GM21526 (cell line): ENCODE results near the gene BLTP3B.

ENCODE experiments used
- ATAC-seq: cut with Tn5 transposase; IDR thresholded peaks from one replicate; pipeline ENCODE4 v1.9.1; 2021; ENCODE audit warnings: moderate library complexity; ENCODE audit not compliant: unreplicated experiment, low FRiP score

BLTP3B gene

DNA sequence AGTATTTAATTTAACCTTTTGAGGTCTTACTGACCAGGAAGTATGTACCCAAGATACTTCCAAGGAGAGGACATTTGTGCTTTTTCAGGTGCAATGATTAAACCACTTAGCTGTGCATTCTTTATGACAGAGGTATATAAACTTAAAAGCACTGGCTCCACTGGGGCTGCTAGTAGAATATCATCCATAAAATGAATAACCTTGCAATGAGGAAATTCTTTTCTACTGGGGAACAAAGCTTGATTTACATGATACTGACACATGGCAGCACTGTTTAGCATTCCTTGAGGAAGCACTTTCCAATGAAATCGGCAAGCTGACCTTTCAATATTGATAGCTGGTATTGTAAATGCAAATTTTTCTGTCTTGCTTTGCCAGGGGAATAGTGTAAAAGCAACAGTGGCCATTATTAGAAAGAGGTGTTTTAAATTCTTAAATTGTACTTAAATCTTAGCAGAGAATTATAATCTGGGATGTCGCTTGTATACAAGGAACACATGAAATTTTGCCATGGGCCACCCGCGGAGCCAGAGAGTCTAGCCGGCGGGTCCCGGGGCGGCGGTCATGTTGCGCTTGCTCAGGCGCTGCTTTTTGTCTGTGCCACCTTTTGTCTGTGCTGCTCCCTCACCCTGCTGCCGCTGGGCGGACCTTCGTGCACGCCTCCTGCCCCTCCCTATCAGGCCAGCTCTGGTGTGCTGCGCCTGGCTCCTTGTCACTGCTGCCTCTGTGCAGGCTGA, 20.9 kb upstream of the BLTP3B start:
- peak; percentile 99 for ATAC-seq

DNA sequence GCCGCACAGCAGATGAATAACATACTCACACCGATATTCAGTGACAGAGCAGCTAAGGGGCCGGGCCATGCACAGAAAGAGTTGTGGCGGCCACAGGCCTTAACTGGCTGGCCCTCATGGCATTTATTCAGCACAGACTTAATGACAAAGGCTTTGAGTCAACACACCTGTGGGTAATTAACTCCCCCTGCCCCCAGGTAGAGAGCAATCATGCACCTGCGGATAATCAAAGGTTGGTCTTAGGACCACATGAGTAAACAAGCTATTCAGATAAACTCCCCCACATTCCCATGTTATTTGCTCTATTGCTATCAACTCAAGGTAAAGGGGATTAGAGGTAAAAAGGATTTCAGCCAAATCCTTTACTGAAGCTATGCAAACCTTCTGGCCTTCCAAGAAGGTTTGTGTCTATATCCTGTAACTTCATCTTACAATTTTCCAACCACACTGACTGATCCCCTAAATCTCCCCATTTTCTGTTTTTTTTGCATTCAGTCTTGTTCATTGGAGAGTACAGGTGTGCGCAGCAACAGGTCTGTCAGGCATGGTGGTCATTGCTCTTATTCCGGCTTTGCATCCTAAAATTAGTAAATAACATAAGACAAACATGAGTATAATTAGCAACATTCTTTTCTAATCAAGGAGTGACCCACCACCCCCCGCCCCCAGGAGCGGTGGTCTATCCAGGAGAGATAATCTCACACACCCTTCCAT, 16.9 kb upstream of the BLTP3B start:
- ATAC-seq: no peak

DNA sequence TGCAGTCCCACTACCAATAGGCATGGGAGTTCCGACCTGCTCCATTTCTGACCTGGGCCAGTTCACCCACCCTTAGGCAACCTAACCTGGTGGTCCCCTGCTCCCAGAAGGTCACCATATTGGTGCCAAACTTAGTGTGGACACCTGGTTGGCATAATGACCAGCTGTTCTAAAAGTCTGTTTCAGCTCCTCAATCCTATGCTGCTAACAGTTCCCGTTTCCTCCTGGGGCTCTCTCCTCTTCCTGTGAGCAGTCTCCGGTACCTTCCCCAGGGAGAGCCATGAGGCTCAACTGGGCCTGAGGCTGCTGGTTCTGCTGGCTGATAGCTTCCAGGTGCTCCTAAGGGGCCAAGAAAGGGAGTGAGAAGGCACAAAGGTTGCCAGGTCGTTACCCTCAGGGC, 15.9 kb upstream of the BLTP3B start:
- no peak for ATAC-seq

DNA sequence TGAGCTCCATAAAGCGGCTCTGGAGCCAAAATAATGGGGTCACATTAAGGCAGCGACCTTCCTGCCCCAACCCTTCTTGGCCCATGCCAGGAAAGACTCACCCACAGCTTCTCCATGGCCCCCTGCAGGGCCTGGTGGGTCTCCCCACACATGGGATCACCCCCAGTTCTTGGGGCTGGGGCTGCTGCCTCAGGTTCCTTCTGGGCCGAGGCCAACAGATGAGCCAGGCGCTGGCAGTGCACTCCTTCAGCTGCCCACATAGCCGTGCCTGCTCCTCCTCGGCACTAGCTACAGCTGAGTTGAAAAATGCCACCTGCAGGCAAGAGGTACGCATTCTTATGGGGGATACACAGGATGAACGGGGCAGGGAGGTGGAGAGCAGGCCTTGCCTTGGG, 14.8 kb upstream of the BLTP3B start:
- no peak for ATAC-seq

DNA sequence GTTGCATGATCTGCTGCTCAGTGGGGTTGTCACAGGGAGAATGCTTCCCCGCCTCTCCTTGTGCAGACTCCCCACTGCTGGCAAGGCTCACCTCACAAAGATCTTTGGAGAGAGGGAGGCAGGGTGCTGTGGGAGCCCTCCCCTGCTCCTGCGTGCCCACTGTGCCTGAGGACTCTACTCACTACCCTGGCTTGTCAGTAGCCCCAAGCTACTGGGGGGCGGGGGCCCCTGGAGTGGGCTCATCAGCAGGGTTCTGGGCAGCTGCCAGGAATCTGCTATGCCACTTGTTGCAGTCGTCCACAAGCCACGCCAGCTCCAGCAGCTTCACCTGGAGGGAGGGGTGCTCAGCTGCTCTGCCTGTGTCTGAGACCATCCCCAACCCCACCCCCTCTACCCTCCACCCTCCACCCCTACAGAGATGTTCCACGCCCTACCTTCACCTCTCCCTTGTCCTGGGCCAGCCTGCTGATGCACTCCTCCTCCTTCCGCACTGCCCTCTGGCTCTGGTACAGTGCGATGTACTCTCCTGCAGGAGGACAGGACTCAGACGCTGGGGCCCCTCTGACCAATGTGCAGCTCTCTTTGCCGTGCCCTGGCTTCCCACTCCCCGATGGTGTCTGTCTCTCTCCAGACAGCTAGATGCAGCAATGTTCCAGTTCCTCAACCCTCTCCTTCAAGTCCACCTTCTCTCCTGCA, 14.2 kb upstream of the BLTP3B start:
- ATAC-seq: no peak

DNA sequence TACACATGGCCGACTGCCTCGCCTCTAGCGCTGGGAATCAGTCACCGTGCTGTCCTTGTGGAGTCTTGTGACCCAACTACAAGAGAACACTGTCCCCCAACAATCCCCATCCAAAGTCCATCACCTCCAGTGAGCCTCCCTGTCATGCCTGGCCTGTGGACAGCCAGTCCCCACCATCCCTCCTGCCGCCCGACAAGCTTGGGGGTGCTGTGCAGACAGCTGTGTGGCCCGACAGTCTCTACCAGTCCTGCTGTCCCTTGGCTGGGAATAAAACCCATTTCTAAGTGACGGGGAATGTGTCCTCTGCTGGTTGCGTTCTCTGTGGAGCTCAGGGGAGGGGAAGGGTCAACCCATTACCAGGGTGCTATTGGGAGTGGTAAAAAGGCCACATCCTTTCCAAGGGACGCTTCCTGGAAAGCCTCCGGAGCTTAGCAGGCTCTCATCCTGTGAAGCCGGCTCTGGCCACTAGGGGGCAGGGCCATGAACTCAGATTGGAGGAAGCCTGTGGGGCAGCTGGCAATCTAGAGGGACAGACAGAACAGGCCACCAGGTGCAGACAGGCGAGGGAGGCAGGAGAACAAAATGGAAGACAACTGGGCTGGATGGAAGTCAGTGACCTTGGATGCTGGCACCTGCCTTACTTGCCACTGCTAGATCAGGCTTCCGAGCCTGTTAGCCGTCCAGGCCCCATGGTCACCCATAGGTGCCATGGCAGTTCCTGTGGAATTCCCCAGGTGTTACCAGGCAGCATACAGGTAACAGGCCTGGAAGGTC, 12.0 kb upstream of the BLTP3B start:
- ATAC-seq: peak; percentile 76

DNA sequence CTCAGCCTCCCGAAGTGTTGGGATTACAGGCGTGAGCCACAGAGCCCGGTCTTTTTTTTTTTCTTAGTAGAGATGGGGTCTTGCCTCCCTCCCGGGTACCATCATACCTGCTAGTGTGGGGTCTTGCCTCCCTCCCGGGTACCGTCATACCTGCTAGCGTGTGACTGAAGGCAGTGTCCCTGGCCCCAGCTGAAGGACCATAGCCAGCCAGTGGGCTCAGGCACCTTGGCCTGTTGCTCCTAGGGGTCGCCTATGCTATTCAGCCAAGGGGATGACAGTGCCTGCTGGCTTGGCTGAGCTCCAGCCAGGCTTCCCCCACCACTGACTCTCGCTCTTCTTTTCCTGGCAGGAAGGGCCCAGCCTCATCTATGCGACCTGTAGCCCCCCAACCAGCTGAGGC, 10.5 kb upstream of the BLTP3B start:
- no peak for ATAC-seq

DNA sequence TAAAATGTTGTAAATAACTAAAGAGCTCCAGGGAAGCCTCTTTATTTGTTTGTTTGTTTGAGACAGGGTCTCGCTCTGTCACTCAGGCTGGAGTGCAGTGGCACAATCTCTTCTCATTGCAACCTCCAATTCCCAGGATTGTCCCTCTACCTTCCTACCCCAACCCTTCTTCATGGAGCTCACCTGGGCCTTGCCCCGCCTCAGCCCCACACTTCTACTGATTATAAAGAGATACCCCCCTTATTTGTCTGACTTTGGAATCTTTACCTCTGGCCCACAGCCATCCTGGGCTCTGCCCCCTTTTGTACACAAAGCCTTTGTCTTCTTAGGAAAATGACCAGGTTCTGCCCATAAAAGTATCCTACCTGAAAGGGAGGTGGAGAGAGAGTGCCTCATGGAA, 9.1 kb upstream of the BLTP3B start:
- ATAC-seq: no peak

DNA sequence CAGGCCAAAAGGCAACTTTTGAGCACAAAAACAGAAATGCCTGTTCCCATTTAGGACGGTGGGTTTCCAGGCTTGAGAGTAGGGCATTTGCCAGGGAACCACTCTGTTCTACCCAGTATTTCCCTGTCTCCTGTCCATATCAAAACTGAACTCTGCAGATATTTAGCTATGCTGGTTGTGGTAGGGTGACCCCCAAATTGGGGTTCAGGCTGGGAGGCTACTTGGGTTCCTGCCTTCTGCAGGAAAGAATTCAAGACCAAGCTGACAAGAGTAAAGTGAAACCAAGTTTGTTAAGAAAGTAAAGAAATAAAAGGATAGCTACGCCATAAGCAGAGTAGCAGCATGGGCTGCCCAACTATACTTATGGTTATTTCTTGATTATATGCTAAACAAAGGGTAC, 3.6 kb upstream of the BLTP3B start:
- no peak for ATAC-seq

DNA sequence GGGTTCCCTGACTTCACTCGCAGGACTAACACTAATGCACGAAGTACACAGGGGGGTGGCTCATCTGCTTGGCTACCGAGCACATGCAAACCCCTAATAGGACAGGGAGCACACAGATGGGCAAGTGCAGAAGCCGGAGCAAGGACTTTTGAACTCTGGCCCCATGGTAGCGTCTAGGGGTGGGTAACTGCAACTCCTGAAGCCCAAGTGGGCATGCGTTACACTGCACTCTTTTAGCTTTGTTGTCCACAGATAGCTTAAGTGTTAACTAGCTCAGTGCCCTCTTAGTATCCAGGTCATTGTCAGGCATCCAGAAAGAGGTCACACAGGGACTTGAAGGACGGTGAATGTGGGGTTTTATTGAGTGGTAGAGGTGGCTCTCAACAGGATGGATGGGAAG, 3.0 kb upstream of the BLTP3B start:
- no peak for ATAC-seq

DNA sequence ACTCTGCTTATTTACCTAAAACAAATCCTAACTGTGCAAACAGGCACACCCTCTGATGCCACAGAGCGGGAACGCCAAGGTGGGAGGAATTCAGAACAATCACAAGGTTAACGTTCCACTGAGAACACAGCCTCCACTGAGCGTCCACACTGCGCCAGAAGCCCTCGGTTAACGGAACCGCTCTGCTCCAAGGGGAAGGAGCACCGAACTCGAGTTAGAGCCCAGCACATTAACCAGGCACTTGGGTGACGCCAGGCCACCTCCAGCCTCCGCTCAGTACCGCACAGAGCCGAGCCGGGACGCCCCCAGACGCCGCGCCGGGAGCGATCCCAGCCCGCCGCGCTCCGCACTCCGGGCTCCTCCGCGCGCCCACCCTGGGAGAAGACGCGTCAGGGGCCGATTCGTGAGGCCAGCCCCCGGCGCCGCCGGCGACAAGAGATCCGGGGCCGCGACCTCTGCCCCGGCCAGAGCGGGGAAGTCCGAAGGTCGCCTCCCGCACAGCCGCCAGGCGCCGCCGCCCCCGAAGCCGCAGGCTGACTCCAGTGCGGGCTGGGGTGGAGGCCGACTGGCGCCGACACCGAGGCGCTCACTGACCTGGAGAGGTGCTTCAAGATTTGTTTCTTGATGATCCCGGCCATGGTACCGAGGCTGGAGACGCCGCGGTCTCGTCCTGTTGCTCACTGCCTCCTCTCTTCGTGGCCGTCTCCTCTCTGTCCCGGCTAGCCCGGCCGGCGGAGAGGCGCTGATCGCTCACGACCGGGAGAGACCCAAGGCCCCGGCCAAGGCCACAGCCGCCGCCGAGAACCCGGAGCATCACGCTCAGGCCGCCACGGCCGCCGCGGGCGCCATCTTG, 450 bp downstream of the BLTP3B start:
- peak; percentile 50 for ATAC-seq

DNA sequence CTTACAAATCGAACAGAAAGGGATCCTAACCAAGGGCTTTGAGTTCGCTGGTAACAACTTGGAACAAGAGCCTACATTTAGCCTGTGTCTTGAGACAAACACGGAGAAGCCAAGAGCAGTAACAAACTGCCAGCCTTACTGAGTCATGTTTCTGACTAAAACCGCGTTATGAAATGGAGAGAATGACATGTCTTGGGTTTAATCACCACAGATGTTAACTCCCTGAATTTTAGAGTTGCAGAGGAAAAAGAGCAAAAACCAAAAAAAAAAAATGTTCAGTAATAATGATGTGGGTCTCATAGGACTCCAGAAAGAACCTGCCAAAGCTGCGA, 1.0 kb downstream of the BLTP3B start:
- ATAC-seq: peak; percentile 29

DNA sequence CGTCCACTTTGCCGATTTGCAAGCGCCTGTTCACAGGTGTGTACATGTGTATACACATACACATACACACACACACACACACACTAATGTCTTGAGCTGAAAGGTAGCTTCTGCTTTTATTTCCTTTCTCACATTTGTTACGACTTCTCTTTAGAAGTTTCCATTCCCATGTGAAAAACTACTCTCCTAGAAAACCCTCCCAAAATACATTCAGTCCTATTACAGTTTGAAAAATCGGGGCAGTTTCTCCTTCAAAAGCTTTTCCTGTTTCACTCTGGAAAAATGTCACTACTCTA, 3.9 kb downstream of the BLTP3B start:
- no peak for ATAC-seq

DNA sequence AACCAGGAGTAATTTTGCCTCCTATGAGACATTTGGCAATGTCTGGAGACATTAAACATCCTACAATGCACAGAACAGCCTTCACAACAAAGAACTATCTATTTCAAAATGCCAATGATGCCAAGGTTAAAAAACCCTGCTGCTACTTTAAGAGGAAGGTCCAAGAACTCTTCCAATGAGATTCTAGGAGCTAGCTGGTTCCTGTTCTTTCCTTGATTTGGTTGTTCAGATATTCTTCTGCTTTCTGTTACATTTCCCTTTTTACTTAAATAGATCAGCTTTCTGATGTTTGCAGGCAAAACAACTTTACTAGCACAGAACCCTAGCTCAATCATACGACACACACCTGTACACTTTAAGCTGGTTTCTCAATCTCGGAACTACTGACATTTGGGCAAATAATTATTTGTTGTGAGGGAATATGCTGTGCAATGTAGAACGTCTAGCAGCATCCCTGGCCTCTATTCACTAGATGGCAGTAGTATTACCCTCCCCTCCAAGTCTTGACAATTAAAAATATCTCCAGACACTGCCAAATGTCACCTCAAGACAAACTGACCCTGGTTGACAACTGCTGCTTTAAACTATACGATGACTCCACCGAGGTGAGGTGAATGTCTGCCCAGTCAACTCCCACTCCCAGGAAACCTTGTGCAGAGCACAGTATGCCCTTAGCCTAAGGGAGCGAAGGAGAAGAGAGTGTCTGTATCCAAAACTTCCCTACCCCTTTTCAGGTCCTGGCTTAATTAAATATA, 4.4 kb downstream of the BLTP3B start:
- ATAC-seq: no peak

DNA sequence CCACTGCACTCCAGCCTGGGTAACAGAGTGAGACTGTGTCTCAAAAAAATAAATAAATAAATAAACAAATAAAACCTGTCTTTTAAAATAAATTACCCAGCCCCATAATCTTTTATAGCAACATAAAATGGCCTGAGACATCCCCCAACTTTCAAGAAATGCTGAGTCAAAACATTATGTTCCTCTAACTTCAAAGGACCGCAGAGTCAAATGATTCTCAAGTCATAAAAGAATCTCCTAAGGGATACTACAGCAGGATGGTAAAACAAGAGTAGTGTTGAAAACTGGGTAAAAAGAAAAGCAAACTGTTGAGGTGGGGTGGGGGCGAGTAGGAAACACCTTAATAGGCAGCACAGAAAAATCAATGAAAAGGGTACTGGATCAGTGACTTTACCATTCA, 9.5 kb downstream of the BLTP3B start:
- no peak for ATAC-seq

DNA sequence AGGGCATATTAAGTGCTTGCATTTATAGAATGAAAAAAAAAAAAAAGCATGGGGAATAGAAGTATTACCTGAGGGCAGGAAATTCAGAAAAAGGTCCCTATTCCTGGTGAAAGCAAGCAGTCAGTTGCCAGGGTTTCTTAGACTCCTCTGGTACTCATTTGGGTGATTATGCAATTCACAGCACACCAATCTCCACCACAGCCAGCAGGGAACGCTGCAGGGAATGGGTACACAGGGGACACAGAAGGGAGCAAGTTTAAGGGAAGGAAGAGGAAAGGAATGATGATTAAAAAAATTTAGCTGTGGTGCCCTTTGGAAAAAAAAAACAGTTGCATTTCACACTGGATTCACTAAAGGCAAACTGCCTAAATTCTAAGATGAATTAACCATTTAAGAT, 14.2 kb downstream of the BLTP3B start:
- ATAC-seq: no peak

DNA sequence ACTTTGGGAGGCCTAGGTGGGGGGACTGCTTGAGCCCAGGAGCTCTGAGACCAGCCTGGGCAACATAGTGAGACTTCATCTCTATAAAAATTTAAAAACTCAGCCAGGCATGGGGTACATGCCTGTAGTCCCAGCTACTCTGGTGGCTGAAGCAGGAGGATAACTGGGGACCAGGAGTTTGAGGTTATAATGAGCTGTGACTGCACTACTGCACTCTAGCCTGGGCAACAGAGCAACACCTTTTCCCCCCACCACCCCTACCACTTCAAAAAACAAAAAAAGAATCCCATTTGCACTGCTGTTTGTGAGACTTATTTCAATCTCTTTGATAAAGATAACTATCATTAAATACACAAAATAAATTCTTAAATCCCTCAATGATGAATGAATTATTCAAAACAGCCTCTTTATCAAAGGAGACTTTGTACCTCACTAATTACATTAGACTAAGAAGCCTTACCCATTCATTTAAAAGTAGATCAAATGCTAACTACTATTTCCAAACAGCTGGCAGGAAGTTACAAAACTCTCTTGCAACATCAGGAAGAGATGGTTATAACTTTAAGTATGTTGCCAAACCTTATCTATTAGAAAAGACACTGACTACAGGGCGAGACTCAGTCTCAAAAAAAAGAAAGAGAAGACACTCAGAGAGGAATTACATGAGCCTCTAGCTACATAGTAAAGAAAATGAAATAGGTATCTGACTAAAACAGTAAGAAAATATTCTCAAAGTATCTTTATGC, 14.7 kb downstream of the BLTP3B start:
- ATAC-seq: no peak

DNA sequence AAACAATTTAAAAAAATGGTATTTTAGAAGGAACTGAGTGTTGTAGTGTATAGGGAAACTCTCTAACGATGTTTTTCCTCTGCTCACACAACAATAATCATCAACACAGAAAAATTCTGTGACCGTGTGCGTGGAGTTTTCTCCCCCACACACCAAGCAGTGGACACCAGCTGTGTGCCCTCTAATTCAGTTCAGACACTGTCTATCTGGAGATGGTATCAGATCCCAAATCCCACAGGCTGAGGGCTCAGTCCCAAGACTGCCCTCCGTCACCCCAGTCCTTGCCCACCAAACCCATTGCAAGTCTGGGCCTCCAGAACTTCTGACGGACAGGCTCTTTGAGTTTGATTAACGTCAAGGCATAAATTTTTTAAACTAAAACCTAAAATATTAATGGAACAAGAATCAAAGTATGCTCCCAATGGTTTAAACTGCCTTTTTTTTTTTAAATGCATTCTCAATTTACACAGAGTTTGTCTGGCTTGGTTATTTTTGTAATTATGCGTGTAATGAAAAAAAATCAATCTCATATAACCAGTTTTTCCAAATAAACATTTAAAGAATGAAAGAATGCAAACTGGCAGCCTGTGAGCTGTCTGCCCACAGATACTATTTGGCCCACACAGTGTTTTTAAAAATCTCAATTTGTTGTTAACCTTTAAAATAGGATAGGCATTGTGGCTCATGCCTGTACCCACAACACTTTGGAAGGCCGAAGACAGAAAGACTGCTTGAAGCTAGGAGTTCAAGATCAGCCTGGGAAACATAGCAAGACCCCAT, 19.2 kb downstream of the BLTP3B start:
- no peak for ATAC-seq
